ENCODE data around the gene KHDC3L.

- TF ChIP-seq CTCF (IDR thresholded peaks at IDR 0.05) (peak; percentile 27 to 57 (median 47)), POLR2A (IDR thresholded peaks at IDR 0.05) (no peak), EP300 (IDR thresholded peaks at IDR 0.05) (no peak)
These were observed 26.5 kb downstream of the KHDC3L start for GRCh38 chr6:73388800-73389512.
